GM18519 (cell line): ENCODE measurements around the gene ZNF763.
"Not testable (repeated sequence)": the region's sequence is repeated elsewhere in the genome, so short reads cannot be mapped to it uniquely, and the experiment has no call there.

Experiments
- ATAC-seq: cut with Tn5 transposase; IDR thresholded peaks from one replicate; pipeline ENCODE4 v1.9.1; 2021; ENCODE audit warnings: mild to moderate bottlenecking, moderate library complexity; ENCODE audit not compliant: unreplicated experiment, low FRiP score

The ZNF763 gene

GRCh38 chr19:11970174-11970573 lies 5.3 kb downstream of the ZNF763 start:
- ATAC-seq = no peak

- no peak for ATAC-seq
Measured at GRCh38 chr19:11971041-11971440, 6.2 kb downstream of the ZNF763 start.

GRCh38 chr19:11973019-11973810 lies 8.4 kb downstream of the ZNF763 start:
- ATAC-seq = no peak

- ATAC-seq = no peak
Measured at GRCh38 chr19:11978492-11979100, 13.8 kb downstream of the ZNF763 start.

- no peak for ATAC-seq
Measured at GRCh38 chr19:11979527-11979926, 14.7 kb downstream of the ZNF763 start.

GRCh38 chr19:11982526-11982925 lies 17.7 kb downstream of the ZNF763 start:
- ATAC-seq = no peak

GRCh38 chr19:11984986-11985385 lies 20.1 kb downstream of the ZNF763 start:
- no peak for ATAC-seq

GRCh38 chr19:11986754-11987153 lies 21.9 kb downstream of the ZNF763 start:
- no peak for ATAC-seq

GRCh38 chr19:11987405-11988281 lies 22.8 kb downstream of the ZNF763 start:
- ATAC-seq = peak; percentile 66

GRCh38 chr19:11989112-11989456 lies 24.2 kb downstream of the ZNF763 start:
- ATAC-seq = no peak

- ATAC-seq = not testable (repeated sequence)
Measured at GRCh38 chr19:11991921-11992320, 27.1 kb downstream of the ZNF763 start.

- ATAC-seq = no peak
Measured at GRCh38 chr19:11995174-11995573, 30.3 kb downstream of the ZNF763 start.

- ATAC-seq = no peak
Measured at GRCh38 chr19:12000152-12000981, 35.5 kb downstream of the ZNF763 start.

GRCh38 chr19:12015015-12015752 lies 50.3 kb downstream of the ZNF763 start:
- ATAC-seq = no peak

GRCh38 chr19:12015753-12016116 lies 50.9 kb downstream of the ZNF763 start:
- no peak for ATAC-seq
